Rectal smooth muscle tissue (tissue), 1 donor: ENCODE results near the gene CHIT1.

Experiments
- H3K27ac ChIP-seq: one replicate; pipeline ENCODE4 v1.7.0; 2013; ENCODE audit warnings: low read depth, low read length, inconsistent platforms
- H3K27me3 ChIP-seq: one replicate; pipeline ENCODE4 v1.7.0; 2013; ENCODE audit warnings: low read length; ENCODE audit not compliant: control insufficient read depth, insufficient read depth
- H3K36me3 ChIP-seq: one replicate; pipeline ENCODE4 v1.7.0; 2013; ENCODE audit warnings: low read length; ENCODE audit not compliant: control insufficient read depth, insufficient read depth
- H3K4me1 ChIP-seq: one replicate; pipeline ENCODE4 v1.7.0; 2013; ENCODE audit warnings: low read length; ENCODE audit not compliant: control insufficient read depth, insufficient read depth
- H3K4me3 ChIP-seq: one replicate; pipeline ENCODE4 v1.7.0; 2013; ENCODE audit warnings: low read length
- H3K9ac ChIP-seq: one replicate; pipeline ENCODE4 v1.7.0; 2013; ENCODE audit warnings: low read length

CHIT1 gene

GRCh38 chr1:203190949-203191348, 38.5 kb downstream of the CHIT1 start:
- Histone ChIP-seq H3K4me3 (no peak overlapping the region), H3K36me3 (no peaks in the 10 kb centered on the region), H3K27me3 (no peaks in the 10 kb centered on the region), H3K9ac (no peak overlapping the region), H3K27ac (no peak overlapping the region), H3K4me1 (no peaks in the 10 kb centered on the region)

- Histone ChIP-seq H3K4me1 (no peaks in the 10 kb centered on the region), H3K9ac (no peak overlapping the region), H3K27me3 (no peaks in the 10 kb centered on the region), H3K36me3 (no peaks in the 10 kb centered on the region), H3K4me3 (no peak overlapping the region), H3K27ac (no peak overlapping the region)
Measured at GRCh38 chr1:203189951-203190352, 39.5 kb downstream of the CHIT1 start.

GRCh38 chr1:203188686-203189232, 40.7 kb downstream of the CHIT1 start:
- Histone ChIP-seq H3K27ac (no peak overlapping the region), H3K27me3 (no peaks in the 10 kb centered on the region), H3K9ac (no peak overlapping the region), H3K4me3 (no peak overlapping the region), H3K4me1 (no peaks in the 10 kb centered on the region), H3K36me3 (no peaks in the 10 kb centered on the region)

- Histone ChIP-seq H3K9ac (no peak overlapping the region), H3K27ac (no peak overlapping the region), H3K4me3 (no peak overlapping the region)
Measured at GRCh38 chr1:203187689-203188264, 41.7 kb downstream of the CHIT1 start.

GRCh38 chr1:203187304-203187685, 42.2 kb downstream of the CHIT1 start:
- Histone ChIP-seq H3K4me1 (no peaks in the 10 kb centered on the region), H3K9ac (no peak overlapping the region), H3K4me3 (no peak overlapping the region), H3K36me3 (no peaks in the 10 kb centered on the region), H3K27ac (no peak overlapping the region), H3K27me3 (no peaks in the 10 kb centered on the region)

More at GRCh38 chr1:203187689-203188264, 41.7 kb downstream of the CHIT1 start:
- H3K36me3 ChIP-seq, result no peaks in the 10 kb centered on the region
- no peaks in the 10 kb centered on the region for H3K27me3 ChIP-seq
- no peaks in the 10 kb centered on the region for H3K4me1 ChIP-seq

GRCh38 chr1:203186446-203187303, 42.8 kb downstream of the CHIT1 start, which contains the start of gene CHI3L1:
CHI3L1 (minus strand) TSS chr1:203186704; CDS start chr1:203186623, 81 bp downstream.
- no peaks in the 10 kb centered on the region for H3K27me3 ChIP-seq
- H3K9ac ChIP-seq, result no peak within 1 kb of the TSS
- H3K4me3 ChIP-seq, result no peak within 1 kb of the TSS
- no peaks in the 10 kb centered on the region for H3K36me3 ChIP-seq
- no peak within 1 kb of the TSS for H3K27ac ChIP-seq
- H3K4me1 ChIP-seq, result no peaks in the 10 kb centered on the region

- Histone ChIP-seq H3K4me3 (no peak overlapping the region), H3K9ac (no peak overlapping the region), H3K4me1 (no peaks in the 10 kb centered on the region), H3K27ac (no peak overlapping the region), H3K36me3 (no peaks in the 10 kb centered on the region), H3K27me3 (no peaks in the 10 kb centered on the region)
Measured at GRCh38 chr1:203186091-203186445, 43.4 kb downstream of the CHIT1 start.

- no peaks in the 10 kb centered on the region for H3K4me1 ChIP-seq
- no peak overlapping the region for H3K27ac ChIP-seq
- no peaks in the 10 kb centered on the region for H3K27me3 ChIP-seq
- no peak overlapping the region for H3K9ac ChIP-seq
- no peaks in the 10 kb centered on the region for H3K36me3 ChIP-seq
- H3K4me3 ChIP-seq, result no peak overlapping the region
Measured at GRCh38 chr1:203185585-203185984, 43.9 kb downstream of the CHIT1 start.

- no peak overlapping the region for H3K9ac ChIP-seq
- H3K4me1 ChIP-seq, result no peaks in the 10 kb centered on the region
- no peak overlapping the region for H3K4me3 ChIP-seq
- H3K27ac ChIP-seq, result no peak overlapping the region
- no peaks in the 10 kb centered on the region for H3K27me3 ChIP-seq
- no peaks in the 10 kb centered on the region for H3K36me3 ChIP-seq
Measured at GRCh38 chr1:203185061-203185461, 44.4 kb downstream of the CHIT1 start.

- Histone ChIP-seq H3K4me1 (no peaks in the 10 kb centered on the region), H3K27ac (no peak overlapping the region), H3K4me3 (no peak overlapping the region), H3K36me3 (no peaks in the 10 kb centered on the region), H3K27me3 (no peaks in the 10 kb centered on the region), H3K9ac (no peak overlapping the region)
Measured at GRCh38 chr1:203184467-203184866, 45.0 kb downstream of the CHIT1 start.

GRCh38 chr1:203183828-203184227, 45.6 kb downstream of the CHIT1 start:
- no peak overlapping the region for H3K27ac ChIP-seq
- H3K36me3 ChIP-seq, result no peaks in the 10 kb centered on the region
- no peaks in the 10 kb centered on the region for H3K4me1 ChIP-seq
- no peak overlapping the region for H3K4me3 ChIP-seq
- H3K9ac ChIP-seq, result no peak overlapping the region
- H3K27me3 ChIP-seq, result no peaks in the 10 kb centered on the region

- no peaks in the 10 kb centered on the region for H3K4me1 ChIP-seq
- no peaks in the 10 kb centered on the region for H3K36me3 ChIP-seq
- no peak overlapping the region for H3K9ac ChIP-seq
- H3K27me3 ChIP-seq, result no peaks in the 10 kb centered on the region
- H3K4me3 ChIP-seq, result no peak overlapping the region
- no peak overlapping the region for H3K27ac ChIP-seq
Measured at GRCh38 chr1:203182387-203182953, 47.0 kb downstream of the CHIT1 start.
